DND-41 (cell line): ENCODE data around the gene FXYD2.

Experiments
- ATAC-seq: fragments of 200-7000 bp; cut with Tn5 transposase; 3 replicates; pipeline ENCODE4 v1.9.1; 2021; ENCODE audit warnings: low read depth; ENCODE audit not compliant: insufficient read depth
- DNase-seq: peaks from one replicate; pipeline ENCODE4 v3.0.0-alpha.2; 2020
- H2AFZ ChIP-seq: 2 replicates; pipeline ENCODE4 v1.6.0; 2012; ENCODE audit warnings: low read depth, low read length
- H3K27ac ChIP-seq: 2 replicates; pipeline ENCODE4 v1.5.1; 2012; ENCODE audit warnings: low read length, inconsistent platforms
- H3K27me3 ChIP-seq: fragments of 200-600 bp; sonication (generic); 2 replicates; pipeline ENCODE4 v1.6.0; 2012; ENCODE audit warnings: low read length, mild to moderate bottlenecking, inconsistent platforms; ENCODE audit not compliant: insufficient read depth, poor library complexity
- H3K36me3 ChIP-seq: 2 replicates; pipeline ENCODE4 v1.5.1; 2012; ENCODE audit warnings: low read length, inconsistent platforms; ENCODE audit not compliant: insufficient read depth
- H3K4me1 ChIP-seq: 2 replicates; pipeline ENCODE4 v1.5.1; 2012; ENCODE audit warnings: mild to moderate bottlenecking, low read length; ENCODE audit not compliant: insufficient read depth
- H3K4me2 ChIP-seq: 2 replicates; pipeline ENCODE4 v1.6.0; 2012; ENCODE audit warnings: mild to moderate bottlenecking, moderate library complexity, low read length, inconsistent platforms; ENCODE audit not compliant: insufficient read depth
- H3K4me3 ChIP-seq, 2 experiments: fragments of 200-600 bp in 1 of 2; shearing (Covaris generic) in 1 of 2; 2 replicates each; pipeline ENCODE4 v1.5.1; 2012 to 2016; ENCODE audit warnings: inconsistent platforms in 2 of 2, low read length in 2 of 2, mild to moderate bottlenecking in 2 of 2, low read depth in 1 of 2, moderate library complexity in 1 of 2
- H3K79me2 ChIP-seq: 2 replicates; pipeline ENCODE4 v1.6.0; 2012; ENCODE audit warnings: low read length, inconsistent platforms; ENCODE audit not compliant: insufficient read depth
- H3K9ac ChIP-seq: 2 replicates; pipeline ENCODE4 v1.6.0; 2012; ENCODE audit warnings: low read depth, mild to moderate bottlenecking, inconsistent platforms, low read length, moderate library complexity
- H3K9me3 ChIP-seq: 2 replicates; pipeline ENCODE4 v1.5.1; 2012; ENCODE audit warnings: low read length, moderate library complexity, mild to moderate bottlenecking, inconsistent platforms; ENCODE audit not compliant: insufficient read depth, severe bottlenecking
- H4K20me1 ChIP-seq: 2 replicates; pipeline ENCODE4 v1.6.0; 2012; ENCODE audit warnings: low read length; ENCODE audit not compliant: insufficient read depth
- EZH2 ChIP-seq: IDR thresholded peaks from 3 replicates; pipeline ENCODE4 v1.6.1; 2012; ENCODE audit warnings: borderline replicate concordance, low read depth, mild to moderate bottlenecking, moderate library complexity, low read length, inconsistent platforms; ENCODE audit not compliant: severe bottlenecking
- TF ChIP-seq, protein P1 (sequence below): IDR thresholded peaks from 2 replicates; pipeline ENCODE4 v1.5.1; 2012; ENCODE audit warnings: borderline replicate concordance, low read length, moderate library complexity, mild to moderate bottlenecking; ENCODE audit not compliant: poor library complexity, severe bottlenecking; ENCODE audit errors: extremely low read depth

FXYD2 gene

GRCh38 chr11:117794772-117795629 is 29.5 kb downstream of the FXYD2 start:
- Histone ChIP-seq H4K20me1 (peaks cover 7% of the 10 kb centered on the region; the same call in 1 of the 2 replicates), H3K4me3 (no peak overlapping the region), H3K27me3 (no peaks in the 10 kb centered on the region)

GRCh38 chr11:117794135-117794534 is 30.4 kb downstream of the FXYD2 start:
- TF ChIP-seq EZH2 = no peak
- TF ChIP-seq, protein P1, sequence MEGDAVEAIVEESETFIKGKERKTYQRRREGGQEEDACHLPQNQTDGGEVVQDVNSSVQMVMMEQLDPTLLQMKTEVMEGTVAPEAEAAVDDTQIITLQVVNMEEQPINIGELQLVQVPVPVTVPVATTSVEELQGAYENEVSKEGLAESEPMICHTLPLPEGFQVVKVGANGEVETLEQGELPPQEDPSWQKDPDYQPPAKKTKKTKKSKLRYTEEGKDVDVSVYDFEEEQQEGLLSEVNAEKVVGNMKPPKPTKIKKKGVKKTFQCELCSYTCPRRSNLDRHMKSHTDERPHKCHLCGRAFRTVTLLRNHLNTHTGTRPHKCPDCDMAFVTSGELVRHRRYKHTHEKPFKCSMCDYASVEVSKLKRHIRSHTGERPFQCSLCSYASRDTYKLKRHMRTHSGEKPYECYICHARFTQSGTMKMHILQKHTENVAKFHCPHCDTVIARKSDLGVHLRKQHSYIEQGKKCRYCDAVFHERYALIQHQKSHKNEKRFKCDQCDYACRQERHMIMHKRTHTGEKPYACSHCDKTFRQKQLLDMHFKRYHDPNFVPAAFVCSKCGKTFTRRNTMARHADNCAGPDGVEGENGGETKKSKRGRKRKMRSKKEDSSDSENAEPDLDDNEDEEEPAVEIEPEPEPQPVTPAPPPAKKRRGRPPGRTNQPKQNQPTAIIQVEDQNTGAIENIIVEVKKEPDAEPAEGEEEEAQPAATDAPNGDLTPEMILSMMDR = no peak
- ATAC-seq = no peak
- Histone ChIP-seq H3K36me3 (no peaks in the 10 kb centered on the region; the same call in 1 of the 2 replicates), H3K27me3 (no peaks in the 10 kb centered on the region), H3K27ac (no peak overlapping the region), H2AFZ (no peak overlapping the region), H3K4me2 (no peak overlapping the region), H3K79me2 (no peaks in the 10 kb centered on the region), H3K4me3 (no peak overlapping the region), H3K9me3 (no peaks in the 10 kb centered on the region), H3K4me1 (no peaks in the 10 kb centered on the region), H4K20me1 (peaks cover 2% of the 10 kb centered on the region; the same call in 1 of the 2 replicates), H3K9ac (no peak overlapping the region)
- DNase-seq = no peak

More at GRCh38 chr11:117794772-117795629, 29.5 kb downstream of the FXYD2 start:
- Histone ChIP-seq H3K4me1 (no peaks in the 10 kb centered on the region), H3K4me2 (no peak overlapping the region), H3K36me3 (peaks cover 3% of the 10 kb centered on the region; the same call in 1 of the 2 replicates), H3K27ac (no peak overlapping the region), H3K9me3 (no peaks in the 10 kb centered on the region), H2AFZ (no peak overlapping the region), H3K9ac (no peak overlapping the region), H3K79me2 (no peaks in the 10 kb centered on the region)
- TF ChIP-seq, protein P1 = no peak
- DNase-seq (no peak), ATAC-seq (no peak)

- Histone ChIP-seq H3K79me2 (no peaks in the 10 kb centered on the region), H3K4me3 (no peak overlapping the region), H3K9ac (no peak overlapping the region), H3K36me3 (no peaks in the 10 kb centered on the region; the same call in 1 of the 2 replicates), H3K4me1 (no peaks in the 10 kb centered on the region), H3K4me2 (no peak overlapping the region), H3K27me3 (no peaks in the 10 kb centered on the region), H3K27ac (no peak overlapping the region), H2AFZ (no peak overlapping the region), H4K20me1 (no peaks in the 10 kb centered on the region; the same call in 1 of the 2 replicates), H3K9me3 (no peaks in the 10 kb centered on the region)
- ATAC-seq (no peak), DNase-seq (no peak)
- no peak for TF ChIP-seq EZH2
- TF ChIP-seq, protein P1 = no peak
Measured at GRCh38 chr11:117793583-117793982, 31.0 kb downstream of the FXYD2 start.
